Measurements from ENCODE around the gene ACY1. TPM values are rescaled to one million over a fixed set of nuclear protein-coding genes. Genes with fewer than 3 reads are reported as not detected.
A peak's percentile ranks its signal among the peaks of the same experiment; 100 is the strongest.

The ACY1 gene
- total RNA-seq, 6 experiments from 2014 or later = 223 to 479 (median 297) TPM

- H3K4me1 ChIP-seq = peaks cover 0 to 28% (median 8%) of the 10 kb centered on the region in 4 donors
- intact Hi-C loops (cut with DNase I) = no loop called here
- peak in 1 of 4 donors; percentile 5 for ATAC-seq
Measured at GRCh38 chr3:51975852-51976549, 7.3 kb upstream of the ACY1 start.

GRCh38 chr3:51977446-51978142 is 5.7 kb upstream of the ACY1 start:
- no peak overlapping the region for H3K4me3 ChIP-seq
- TF ChIP-seq CTCF (IDR thresholded peaks at IDR 0.05) (no peak), POLR2A (IDR thresholded peaks at IDR 0.05) (no peak)
- no peak for DNase-seq
- no peaks in the 10 kb centered on the region for H3K9me3 ChIP-seq
- H3K4me1 ChIP-seq = peaks cover 0 to 28% (median 8%) of the 10 kb centered on the region in 4 donors
- ATAC-seq = no peak
- H3K27ac ChIP-seq = no peak overlapping the region
- no peaks in the 10 kb centered on the region for H3K36me3 ChIP-seq
- no peaks in the 10 kb centered on the region for H3K27me3 ChIP-seq
- intact Hi-C loops (cut with DNase I) = no loop called here
- 55% methylated on average over 4 of the region's 9 CpGs for WGBS (ENCODE audit: insufficient coverage, low coverage, low lambda C conversion rate, missing lambda C conversion rate)

More at GRCh38 chr3:51975852-51976549, 7.3 kb upstream of the ACY1 start:
- Histone ChIP-seq H3K36me3 (no peaks in the 10 kb centered on the region), H3K27me3 (no peaks in the 10 kb centered on the region), H3K9me3 (no peaks in the 10 kb centered on the region), H3K4me3 (peak overlapping the region; percentile 70 to 84 (median 74)), H3K27ac (peak overlapping the region in 1 of 3 donors; percentile 92)
- peak; percentile 72 to 78 (median 73) for DNase-seq
- 2% methylated on average over 23 of the region's 46 CpGs for WGBS (ENCODE audit: insufficient coverage, low coverage, low lambda C conversion rate, missing lambda C conversion rate)
- no peak for TF ChIP-seq CTCF (IDR thresholded peaks at IDR 0.05)

DNA sequence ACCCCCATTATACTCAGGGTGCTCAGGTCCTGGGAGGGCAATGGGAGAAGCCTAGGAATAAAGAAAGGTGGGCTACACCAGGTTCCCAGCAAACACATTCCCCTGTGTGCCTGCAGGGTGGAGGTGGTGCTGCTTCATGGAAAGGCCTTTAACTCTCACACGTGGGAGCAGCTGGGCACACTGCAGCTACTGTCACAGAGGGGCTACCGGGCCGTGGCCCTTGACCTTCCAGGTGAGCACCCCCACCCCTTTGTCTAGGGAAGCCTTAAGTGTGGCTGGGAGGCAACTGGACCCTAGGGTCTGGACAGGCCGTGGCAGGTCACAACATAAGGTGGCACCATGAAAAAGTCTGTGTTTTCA is 5.2 kb upstream of the ACY1 start:
- H3K9me3 ChIP-seq = no peaks in the 10 kb centered on the region
- no peak for TF ChIP-seq POLR2A (IDR thresholded peaks at IDR 0.05)
- no peak for TF ChIP-seq CTCF (IDR thresholded peaks at IDR 0.05)
- H3K36me3 ChIP-seq = no peaks in the 10 kb centered on the region
- intact Hi-C loops (cut with DNase I) = no loop called here
- ATAC-seq (no peak), DNase-seq (no peak)
- H3K4me3 ChIP-seq = no peak overlapping the region
- no peaks in the 10 kb centered on the region for H3K27me3 ChIP-seq
- no CpG with 5 or more reads among the region's 4 CpGs for WGBS (ENCODE audit: insufficient coverage, low coverage, low lambda C conversion rate, missing lambda C conversion rate)
- H3K27ac ChIP-seq = no peak overlapping the region
- H3K4me1 ChIP-seq = peaks cover 0 to 25% (median 8%) of the 10 kb centered on the region in 4 donors

- no peak overlapping the region for H3K27ac ChIP-seq
Measured at GRCh38 chr3:51980253-51980652, 3.1 kb upstream of the ACY1 start.

More at GRCh38 chr3:51980253-51980652, 3.1 kb upstream of the ACY1 start:
- H3K4me1 ChIP-seq = peaks cover 0 to 38% (median 7%) of the 10 kb centered on the region in 4 donors
- ATAC-seq (no peak), DNase-seq (no peak)
- no peak overlapping the region for H3K4me3 ChIP-seq
- no peaks in the 10 kb centered on the region for H3K27me3 ChIP-seq
- H3K36me3 ChIP-seq = no peaks in the 10 kb centered on the region
- WGBS (ENCODE audit: insufficient coverage, low coverage, low lambda C conversion rate, missing lambda C conversion rate) = 95% methylated on average over 7 of the region's 10 CpGs
- H3K9me3 ChIP-seq = no peaks in the 10 kb centered on the region
- TF ChIP-seq CTCF (IDR thresholded peaks at IDR 0.05) (no peak), POLR2A (IDR thresholded peaks at IDR 0.05) (no peak)
- intact Hi-C loops (cut with DNase I) = no loop called here

Measured in right lobe of liver (tissue), 6 donors.